ENCODE measurements around the gene ELOVL5.

The ELOVL5 gene

DNA sequence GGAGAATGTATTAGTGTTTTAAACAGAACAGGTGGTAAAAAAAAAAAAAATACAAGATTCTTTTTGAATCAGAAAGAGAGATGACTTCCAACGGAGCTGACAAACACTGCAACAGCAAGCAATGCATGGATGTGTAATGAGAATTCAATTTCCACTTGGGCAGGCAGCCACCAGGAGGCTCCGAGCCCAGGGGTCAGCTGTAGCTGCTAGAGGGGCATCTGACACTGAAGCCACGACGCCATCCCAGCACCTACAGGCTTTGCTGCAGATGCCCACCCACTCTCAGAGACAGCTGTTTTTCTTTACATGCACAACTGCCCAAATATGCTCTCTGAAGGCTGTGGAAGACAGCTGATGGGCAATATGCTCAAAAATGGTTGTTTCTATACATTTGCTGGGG, 75.4 kb downstream of the ELOVL5 start:
- Histone ChIP-seq H3K27me3 (no peaks in the 10 kb centered on the region), H3K9me3 (no peaks in the 10 kb centered on the region), H3K4me1 (peaks cover 52% of the 10 kb centered on the region), H4K20me1 (no peaks in the 10 kb centered on the region), H3K4me3 (no peak overlapping the region), H3K36me3 (peaks cover 87% of the 10 kb centered on the region), H3K27ac (0 out of 2 replicates have a peak overlapping the region, but pooled peaks have one; percentile 7), H3K4me2 (0 out of 2 replicates have a peak overlapping the region, but pooled peaks have one; percentile 75), H3K9ac (no peak overlapping the region)
- no peak for TF ChIP-seq Cebpa-rat (IDR thresholded peaks at IDR 0.05)

- Histone ChIP-seq H3K27ac (no peak overlapping the region), H3K9me3 (no peaks in the 10 kb centered on the region), H3K9ac (no peak overlapping the region), H3K36me3 (peaks cover 100% of the 10 kb centered on the region), H4K20me1 (no peaks in the 10 kb centered on the region), H3K4me2 (no peak overlapping the region), H3K27me3 (no peaks in the 10 kb centered on the region), H3K4me1 (peaks cover 36% of the 10 kb centered on the region), H3K4me3 (no peak overlapping the region)
- no peak for TF ChIP-seq Cebpa-rat (IDR thresholded peaks at IDR 0.05)
Observed at GRCh38 chr6:53269827-53270226, 78.9 kb downstream of the ELOVL5 start.

DNA sequence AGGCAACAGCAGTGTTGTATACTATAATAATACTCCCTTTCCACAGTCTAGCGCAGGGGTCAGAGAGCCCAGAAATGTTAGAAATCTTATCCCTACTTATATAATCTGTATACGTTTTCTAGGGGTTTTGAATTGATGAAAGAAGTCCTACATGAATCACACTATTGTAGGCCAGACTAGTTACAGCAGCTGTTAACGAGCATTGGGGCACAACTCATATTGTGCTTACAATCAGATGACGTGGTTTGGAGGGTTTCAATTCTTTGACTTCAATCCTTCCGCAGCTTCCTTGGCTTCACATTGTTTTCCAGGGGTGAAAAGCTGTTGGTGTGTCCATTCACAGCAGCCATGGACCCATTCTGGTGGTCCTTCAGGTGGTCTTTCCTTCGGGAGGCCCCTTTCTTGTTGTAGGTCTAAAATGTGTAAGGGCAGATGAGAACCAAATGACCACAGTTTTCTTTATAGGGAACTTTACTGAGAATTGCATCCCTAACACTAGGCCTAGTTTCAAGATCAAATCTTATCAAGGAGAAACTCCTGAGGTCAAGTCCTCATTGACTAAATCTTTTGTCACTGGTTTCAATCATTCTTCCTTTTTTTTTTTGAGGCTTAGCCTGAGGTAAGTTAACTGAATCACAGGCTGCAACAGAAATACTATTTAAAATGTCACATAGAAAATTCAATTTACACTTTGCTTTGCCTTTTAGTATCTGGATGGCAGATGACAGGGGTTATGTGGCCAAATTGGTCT, 79.7 kb downstream of the ELOVL5 start:
- Histone ChIP-seq H3K4me2 (no peak overlapping the region), H3K36me3 (peaks cover 100% of the 10 kb centered on the region), H3K9ac (no peak overlapping the region), H3K4me3 (no peak overlapping the region), H3K9me3 (no peaks in the 10 kb centered on the region), H3K27me3 (no peaks in the 10 kb centered on the region), H3K4me1 (peaks cover 36% of the 10 kb centered on the region), H4K20me1 (no peaks in the 10 kb centered on the region), H3K27ac (no peak overlapping the region)
- TF ChIP-seq Cebpa-rat (IDR thresholded peaks at IDR 0.05), result no peak

- Histone ChIP-seq H3K9me3 (no peaks in the 10 kb centered on the region), H3K9ac (no peak overlapping the region), H3K4me3 (no peak overlapping the region), H4K20me1 (no peaks in the 10 kb centered on the region), H3K4me1 (peaks cover 30% of the 10 kb centered on the region), H3K4me2 (no peak overlapping the region), H3K27ac (no peak overlapping the region), H3K36me3 (peaks cover 100% of the 10 kb centered on the region), H3K27me3 (no peaks in the 10 kb centered on the region)
- no peak for TF ChIP-seq Cebpa-rat (IDR thresholded peaks at IDR 0.05)
Observed at GRCh38 chr6:53266553-53267090, 82.1 kb downstream of the ELOVL5 start.

GRCh38 chr6:53264915-53265607, 83.7 kb downstream of the ELOVL5 start:
- no peak for TF ChIP-seq Cebpa-rat (IDR thresholded peaks at IDR 0.05)
- Histone ChIP-seq H3K4me3 (no peak overlapping the region), H3K36me3 (peaks cover 100% of the 10 kb centered on the region)

GRCh38 chr6:53264337-53264736, 84.4 kb downstream of the ELOVL5 start:
- no peaks in the 10 kb centered on the region for H3K27me3 ChIP-seq
- peak overlapping the region; percentile 20; the same call in 1 of the 2 replicates for H3K4me2 ChIP-seq
- H4K20me1 ChIP-seq, result no peaks in the 10 kb centered on the region
- TF ChIP-seq Cebpa-rat (IDR thresholded peaks at IDR 0.05), result no peak
- H3K4me1 ChIP-seq, result peaks cover 30% of the 10 kb centered on the region
- no peak overlapping the region for H3K4me3 ChIP-seq
- H3K9ac ChIP-seq, result no peak overlapping the region
- H3K9me3 ChIP-seq, result peaks cover 2% of the 10 kb centered on the region; the same call in 1 of the 2 replicates
- H3K36me3 ChIP-seq, result peaks cover 100% of the 10 kb centered on the region
- peak overlapping the region; percentile 49 for H3K27ac ChIP-seq

More at GRCh38 chr6:53264915-53265607, 83.7 kb downstream of the ELOVL5 start:
- Histone ChIP-seq H4K20me1 (no peaks in the 10 kb centered on the region), H3K4me2 (peak overlapping the region; percentile 41), H3K9me3 (no peaks in the 10 kb centered on the region), H3K27ac (peak overlapping the region; percentile 8; the same call in 1 of the 2 replicates), H3K27me3 (no peaks in the 10 kb centered on the region), H3K9ac (no peak overlapping the region), H3K4me1 (peaks cover 30% of the 10 kb centered on the region)

DNA sequence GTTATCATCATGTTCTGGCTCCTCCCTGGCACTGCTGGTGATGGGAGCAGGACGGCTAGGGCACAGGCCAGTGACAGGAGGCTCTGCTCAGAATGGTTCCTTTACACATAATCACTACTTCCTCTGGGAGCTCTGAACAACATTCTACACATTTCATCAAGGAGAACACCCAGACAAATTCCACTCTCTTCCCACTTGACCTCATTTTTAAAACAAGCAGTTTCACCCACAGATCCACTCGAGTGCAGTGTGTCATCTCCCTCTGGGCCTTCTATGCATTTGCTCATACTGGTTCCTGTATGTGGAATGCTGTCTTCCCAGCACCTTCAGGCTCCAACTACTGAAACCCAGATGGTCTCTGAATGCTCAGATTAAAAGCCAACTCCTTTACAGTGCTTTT, 84.8 kb downstream of the ELOVL5 start:
- Histone ChIP-seq H3K4me3 (no peak overlapping the region), H3K4me2 (no peak overlapping the region), H3K9me3 (peaks cover 5% of the 10 kb centered on the region; the same call in 1 of the 2 replicates), H3K36me3 (peaks cover 100% of the 10 kb centered on the region), H3K27me3 (no peaks in the 10 kb centered on the region), H3K27ac (peak overlapping the region; percentile 49), H3K9ac (no peak overlapping the region), H3K4me1 (peaks cover 30% of the 10 kb centered on the region), H4K20me1 (no peaks in the 10 kb centered on the region)
- no peak for TF ChIP-seq Cebpa-rat (IDR thresholded peaks at IDR 0.05)

- Histone ChIP-seq H3K4me1 (peaks cover 13% of the 10 kb centered on the region), H3K4me3 (no peak overlapping the region), H3K9ac (no peak overlapping the region), H3K27ac (no peak overlapping the region), H3K36me3 (peaks cover 73% of the 10 kb centered on the region), H3K27me3 (no peaks in the 10 kb centered on the region), H3K4me2 (no peak overlapping the region), H3K9me3 (peaks cover 5% of the 10 kb centered on the region; the same call in 1 of the 2 replicates), H4K20me1 (no peaks in the 10 kb centered on the region)
- no peak for TF ChIP-seq Cebpa-rat (IDR thresholded peaks at IDR 0.05)
Observed at GRCh38 chr6:53259860-53260580, 88.7 kb downstream of the ELOVL5 start.

DNA sequence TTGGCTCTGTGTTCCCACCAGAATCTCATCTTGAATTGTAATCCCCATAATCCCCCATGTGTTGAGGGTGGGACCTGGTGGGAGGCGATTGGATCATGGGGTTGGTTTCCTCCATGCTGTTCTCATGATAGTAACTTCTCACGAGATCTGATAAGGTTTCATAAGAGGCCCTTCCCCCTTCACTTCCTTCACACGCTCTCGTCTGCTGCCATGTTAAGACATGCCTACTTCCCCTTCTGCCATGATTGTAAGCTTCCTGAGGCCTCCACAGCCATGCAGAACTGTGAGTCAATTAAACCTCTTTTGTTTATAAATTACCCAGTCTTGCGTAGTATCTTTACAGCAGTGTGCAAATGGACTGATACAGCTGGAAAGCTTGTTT, 90.0 kb downstream of the ELOVL5 start:
- no peak overlapping the region for H3K4me3 ChIP-seq

More for the DNA sequence above, 90.0 kb downstream of the ELOVL5 start:
- Histone ChIP-seq H3K27me3 (no peaks in the 10 kb centered on the region), H3K9ac (no peak overlapping the region), H3K36me3 (peaks cover 60% of the 10 kb centered on the region), H3K4me2 (no peak overlapping the region), H3K27ac (no peak overlapping the region), H3K4me1 (peaks cover under 1% of the 10 kb centered on the region; the same call in 1 of the 2 replicates), H3K9me3 (peaks cover 5% of the 10 kb centered on the region; the same call in 1 of the 2 replicates), H4K20me1 (no peaks in the 10 kb centered on the region)
- no peak for TF ChIP-seq Cebpa-rat (IDR thresholded peaks at IDR 0.05)

Measured in BLaER1 (cell line).